GM12864 (cell line): ENCODE data around the gene C1QTNF9.
A peak's percentile ranks its signal among the peaks of the same experiment; 100 is the strongest.
"Not testable (repeated sequence)": the region's sequence is repeated elsewhere in the genome, so short reads cannot be mapped to it uniquely, and the experiment has no call there.

Experiments used
- DNase-seq: peaks from one replicate; pipeline ENCODE4 v3.0.0-alpha.2; 2011; ENCODE audit warnings: low read depth
- H3K4me3 ChIP-seq: 2 replicates; pipeline ENCODE4 v1.5.1; 2011; ENCODE audit warnings: mild to moderate bottlenecking, low read depth, low read length, control low read depth
- CTCF ChIP-seq: IDR thresholded peaks from 2 replicates; pipeline ENCODE4 v1.5.1; 2011; ENCODE audit warnings: low read depth, mild to moderate bottlenecking, moderate library complexity, low read length, control low read depth, inconsistent platforms; ENCODE audit errors: missing control alignments

C1QTNF9 gene

GRCh38 chr13:24322470-24322869, 13.1 kb downstream of the C1QTNF9 start:
- not testable (repeated sequence) for H3K4me3 ChIP-seq, DNase-seq
- peak; percentile 18 for TF ChIP-seq CTCF

- no peak for TF ChIP-seq CTCF
- no peak overlapping the region for H3K4me3 ChIP-seq
- DNase-seq, result no peak
Observed at GRCh38 chr13:24323036-24323738, 13.8 kb downstream of the C1QTNF9 start.

GRCh38 chr13:24323739-24324075, 14.3 kb downstream of the C1QTNF9 start:
- H3K4me3 ChIP-seq, result no peak overlapping the region
- TF ChIP-seq CTCF, result no peak

GRCh38 chr13:24327598-24327997, 18.2 kb downstream of the C1QTNF9 start:
- H3K4me3 ChIP-seq, DNase-seq: not testable (repeated sequence)

More at GRCh38 chr13:24323739-24324075, 14.3 kb downstream of the C1QTNF9 start:
- DNase-seq, result no peak

GRCh38 chr13:24328145-24328544, 18.8 kb downstream of the C1QTNF9 start:
- no peak overlapping the region for H3K4me3 ChIP-seq
- DNase-seq, result no peak
- TF ChIP-seq CTCF, result no peak

GRCh38 chr13:24338721-24339120, 29.3 kb downstream of the C1QTNF9 start:
- no peak for TF ChIP-seq CTCF
- H3K4me3 ChIP-seq, result no peak overlapping the region
- no peak for DNase-seq

GRCh38 chr13:24339937-24340607, 30.7 kb downstream of the C1QTNF9 start:
- no peak for DNase-seq
- no peak overlapping the region for H3K4me3 ChIP-seq
- no peak for TF ChIP-seq CTCF
